Esophagus squamous epithelium (tissue), 5 donors: Measurements from ENCODE around the gene DDB1. TPM values are rescaled to one million over a fixed set of nuclear protein-coding genes. Genes with fewer than 3 reads are reported as not detected.

Source experiments
- DNase-seq: peaks from one replicate; lab custom pipeline; 2025; lab: John Stamatoyannopoulos, UW
- H3K27ac ChIP-seq, 4 donors: fragments of 200-600 bp; sonication (generic); one replicate each; pipeline ENCODE4 v1.5.1; 2016 to 2019; ENCODE audit warnings: mild to moderate bottlenecking in 1 of 4
- H3K27me3 ChIP-seq, 4 donors: fragments of 200-600 bp; sonication (generic); 1 replicate in 3 of 4; 2 replicates in 1 of 4; pipeline versions ENCODE4 v1.5.1 to v1.6.0; 2017 to 2021; ENCODE audit warnings: antibody characterized with exemption in 1 of 4
- H3K36me3 ChIP-seq, 3 donors: fragments of 200-600 bp; sonication (generic); one replicate each; pipeline ENCODE4 v1.5.1; 2016 to 2019
- H3K4me1 ChIP-seq, 3 donors: fragments of 200-600 bp; sonication (generic); one replicate each; pipeline ENCODE4 v1.5.1; 2017 to 2019
- H3K4me3 ChIP-seq, 4 donors: fragments of 200-600 bp; sonication (generic); 1 replicate in 3 of 4; 2 replicates in 1 of 4; pipeline ENCODE4 v1.5.1; 2016 to 2019; ENCODE audit warnings: mild to moderate bottlenecking in 2 of 4, moderate library complexity in 1 of 4
- H3K9me3 ChIP-seq, 3 donors: fragments of 200-600 bp; sonication (generic); one replicate each; pipeline ENCODE4 v1.5.1; 2016 to 2019
- CTCF ChIP-seq, 6 experiments: fragments of 450-650 bp in 4 of 6; fragments of 200-600 bp in 2 of 6; sonication (generic) in 2 of 6; IDR thresholded peaks; one replicate each; pipeline ENCODE4 v1.5.1; 2016 to 2019; ENCODE audit warnings: antibody characterized with exemption in 6 of 6, mild to moderate bottlenecking in 4 of 6, moderate library complexity in 4 of 6
- POLR2A ChIP-seq, 4 donors: fragments of 450-650 bp; IDR thresholded peaks; one replicate each; pipeline ENCODE4 v1.6.1; 2017; ENCODE audit warnings: antibody characterized with exemption in 4 of 4, mild to moderate bottlenecking in 4 of 4, moderate library complexity in 3 of 4
- WGBS, 2 donors: methylation state at CpG; one replicate each; pipeline ENCODE4 v1.1.5; 2018; 5-methylcytosine and 5-hydroxymethylcytosine counted together
- intact Hi-C: fragments of 100-400 bp; cut with DNase I; formaldehyde crosslinking; loops from one replicate; pipeline ENCODE4 v1.15.0; 2022
- total RNA-seq, 4 donors: library from RNA; depleted of rRNA; stranded (reverse); fragments of >200 nt; gene quantifications; one replicate each; pipeline ENCODE4 v1.1.0, GENCODE V29; 2016
- donor health status: DM: yes; HTN: yes; CAD: no.

The DDB1 gene
- total RNA-seq, 4 donors from 2014 or later, result 98.9 to 146 (median 127) TPM

- intact Hi-C loops, result no loop called here
- Histone ChIP-seq H3K27me3 (no peaks in the 10 kb centered on the region), H3K36me3 (peaks cover 43 to 91% (median 46%) of the 10 kb centered on the region in 3 donors), H3K4me3 (no peak overlapping the region), H3K4me1 (peaks cover under 1 to 52% (median 13%) of the 10 kb centered on the region in 3 donors), H3K9me3 (no peaks in the 10 kb centered on the region), H3K27ac (peak overlapping the region in 2 of 4 donors; percentile 31 to 38)
- TF ChIP-seq CTCF (IDR thresholded peaks at IDR 0.05) (no peak), POLR2A (IDR thresholded peaks at IDR 0.05) (no peak)
- 29 to 48% methylated on average over 2 of the region's 2 CpGs for WGBS, 2 donors
- DNase-seq, result no peak
Measured at GRCh38 chr11:61325649-61326414, 7.1 kb downstream of the DDB1 start.

- H3K36me3 ChIP-seq, result peaks cover 37 to 100% (median 85%) of the 10 kb centered on the region in 3 donors
- intact Hi-C loops, result no loop called here
- WGBS, 2 donors, result 20 to 50% methylated on average over 1 to 2 of the region's 2 CpGs
Measured at GRCh38 chr11:61315260-61315659, 17.6 kb downstream of the DDB1 start.

GRCh38 chr11:61310749-61311148, 22.2 kb downstream of the DDB1 start:
- Histone ChIP-seq H3K4me1 (no peaks in the 10 kb centered on the region), H3K9me3 (no peaks in the 10 kb centered on the region), H3K4me3 (no peak overlapping the region), H3K27ac (no peak overlapping the region), H3K27me3 (no peaks in the 10 kb centered on the region), H3K36me3 (peaks cover 58 to 100% (median 78%) of the 10 kb centered on the region in 3 donors)
- no peak for DNase-seq
- WGBS, 2 donors, result 89 to 96% methylated on average over 4 to 8 of the region's 8 CpGs
- intact Hi-C loops, result no loop called here
- TF ChIP-seq POLR2A (IDR thresholded peaks at IDR 0.05) (no peak), CTCF (IDR thresholded peaks at IDR 0.05) (no peak)

More at GRCh38 chr11:61315260-61315659, 17.6 kb downstream of the DDB1 start:
- Histone ChIP-seq H3K9me3 (no peaks in the 10 kb centered on the region), H3K4me3 (no peak overlapping the region), H3K27ac (no peak overlapping the region), H3K4me1 (no peaks in the 10 kb centered on the region), H3K27me3 (no peaks in the 10 kb centered on the region)
- no peak for TF ChIP-seq POLR2A (IDR thresholded peaks at IDR 0.05)
- TF ChIP-seq CTCF (IDR thresholded peaks at IDR 0.05), result no peak
- no peak for DNase-seq

GRCh38 chr11:61309739-61310138, 23.2 kb downstream of the DDB1 start:
- Histone ChIP-seq H3K36me3 (peaks cover 56 to 100% (median 76%) of the 10 kb centered on the region in 3 donors), H3K4me3 (no peak overlapping the region), H3K4me1 (no peaks in the 10 kb centered on the region), H3K27me3 (no peaks in the 10 kb centered on the region), H3K27ac (no peak overlapping the region), H3K9me3 (no peaks in the 10 kb centered on the region)
- TF ChIP-seq CTCF (IDR thresholded peaks at IDR 0.05) (no peak), POLR2A (IDR thresholded peaks at IDR 0.05) (no peak)
- intact Hi-C loops, result no loop called here
- DNase-seq, result no peak
- WGBS, 2 donors, result 87 to 92% methylated on average over 7 of the region's 7 CpGs

- Histone ChIP-seq H3K9me3 (no peaks in the 10 kb centered on the region), H3K27me3 (no peaks in the 10 kb centered on the region), H3K36me3 (peaks cover 50 to 100% (median 78%) of the 10 kb centered on the region in 3 donors), H3K4me1 (no peaks in the 10 kb centered on the region), H3K27ac (no peak overlapping the region), H3K4me3 (no peak overlapping the region)
- WGBS, 2 donors, result 93 to 95% methylated on average over 4 of the region's 4 CpGs
- TF ChIP-seq CTCF (IDR thresholded peaks at IDR 0.05), result no peak
- no peak for TF ChIP-seq POLR2A (IDR thresholded peaks at IDR 0.05)
- no peak for DNase-seq
- intact Hi-C loops, result no loop called here
Measured at GRCh38 chr11:61309141-61309540, 23.8 kb downstream of the DDB1 start.
